Effector CD8-positive, alpha-beta T cell (primary cell): ENCODE results near the gene ARF1.
"Not testable (repeated sequence)": the region's sequence is repeated elsewhere in the genome, so short reads cannot be mapped to it uniquely, and the experiment has no call there.

Source experiments
- DNase-seq: peaks from one replicate; lab custom pipeline; 2025; lab: John Stamatoyannopoulos, UW

ARF1 gene

DNA sequence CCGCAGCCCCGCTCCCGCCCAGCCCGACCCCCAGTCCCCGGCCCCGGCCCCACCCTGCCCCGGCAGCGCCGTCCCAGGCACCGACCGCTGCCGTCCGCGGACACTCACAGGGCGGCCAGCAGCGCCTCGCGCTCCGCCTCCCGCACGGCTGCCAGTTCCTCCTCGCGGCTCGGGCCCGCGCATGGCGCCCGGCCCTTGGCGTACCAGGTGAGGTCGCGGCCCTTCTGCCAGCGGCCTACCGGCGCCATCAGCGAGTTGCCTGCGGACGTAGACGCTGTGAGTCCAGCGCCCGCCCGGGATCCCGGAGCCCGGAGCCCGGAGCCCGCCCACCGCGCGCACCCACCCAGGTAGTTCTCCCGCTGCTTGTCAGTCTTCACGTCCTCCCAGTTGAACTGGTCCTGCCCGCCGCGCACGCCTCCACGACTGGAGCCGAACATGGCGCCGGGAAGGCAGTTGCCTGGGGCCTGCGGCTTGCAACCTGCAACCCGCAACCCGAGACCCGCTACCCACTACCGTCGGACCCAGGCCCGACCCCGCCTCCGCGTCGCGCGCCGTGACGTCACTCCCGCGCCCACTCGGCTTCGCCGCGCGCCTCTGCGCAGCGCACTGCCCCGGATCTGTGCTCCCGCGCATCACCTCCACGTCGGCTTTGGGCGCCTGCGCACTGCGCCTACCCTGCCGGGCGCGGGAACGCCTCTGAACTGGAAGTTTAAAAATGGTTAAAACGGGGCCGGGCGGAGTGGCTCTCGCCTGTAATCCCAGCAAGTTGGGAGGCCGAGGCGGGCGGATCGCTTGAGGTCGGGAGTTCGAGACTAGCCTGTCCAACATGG is 20.5 kb downstream of the ARF1 start, which contains the start of gene C1orf35:
TSS of gene C1orf35 (minus strand) at position 535 of the 830 bp plus-strand sequence. CDS start at position 437, 98 bp downstream.
- peak; percentile 92 for DNase-seq

DNA sequence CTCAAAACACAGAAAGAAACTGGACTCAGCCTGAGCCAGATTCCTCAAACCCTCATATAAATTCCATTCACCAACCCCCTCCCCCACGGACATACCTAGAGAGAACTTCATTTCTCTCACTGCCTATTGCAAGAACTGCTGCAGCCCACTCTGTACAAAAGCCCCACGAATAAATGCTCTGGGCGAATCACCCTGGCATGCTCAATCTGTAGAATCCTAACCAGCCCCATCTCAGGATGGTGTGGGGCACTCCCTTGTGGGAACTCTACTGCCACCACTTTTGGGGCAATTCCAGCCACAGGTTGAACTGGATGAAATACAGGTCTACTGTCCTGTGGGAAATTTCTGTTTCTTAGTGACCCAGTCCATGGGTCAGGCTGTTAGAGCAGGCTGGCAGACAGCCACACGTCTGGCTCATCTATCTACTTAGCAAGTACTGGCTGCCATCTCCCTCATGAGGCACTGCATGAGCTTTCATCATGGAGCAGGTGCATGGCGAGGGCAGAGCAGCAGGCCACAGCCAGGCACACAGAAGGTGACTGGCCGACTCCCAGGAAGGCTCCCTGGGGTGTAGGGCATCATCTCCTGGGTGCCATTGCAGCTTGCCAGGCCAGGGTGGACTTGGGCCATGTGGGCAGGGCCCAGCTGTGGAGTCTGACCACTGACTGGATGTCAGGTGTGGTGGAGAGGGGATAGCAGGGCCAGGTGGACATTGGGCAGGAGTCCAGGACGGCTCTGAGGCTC is 22.2 kb downstream of the ARF1 start:
- DNase-seq: no peak

DNA sequence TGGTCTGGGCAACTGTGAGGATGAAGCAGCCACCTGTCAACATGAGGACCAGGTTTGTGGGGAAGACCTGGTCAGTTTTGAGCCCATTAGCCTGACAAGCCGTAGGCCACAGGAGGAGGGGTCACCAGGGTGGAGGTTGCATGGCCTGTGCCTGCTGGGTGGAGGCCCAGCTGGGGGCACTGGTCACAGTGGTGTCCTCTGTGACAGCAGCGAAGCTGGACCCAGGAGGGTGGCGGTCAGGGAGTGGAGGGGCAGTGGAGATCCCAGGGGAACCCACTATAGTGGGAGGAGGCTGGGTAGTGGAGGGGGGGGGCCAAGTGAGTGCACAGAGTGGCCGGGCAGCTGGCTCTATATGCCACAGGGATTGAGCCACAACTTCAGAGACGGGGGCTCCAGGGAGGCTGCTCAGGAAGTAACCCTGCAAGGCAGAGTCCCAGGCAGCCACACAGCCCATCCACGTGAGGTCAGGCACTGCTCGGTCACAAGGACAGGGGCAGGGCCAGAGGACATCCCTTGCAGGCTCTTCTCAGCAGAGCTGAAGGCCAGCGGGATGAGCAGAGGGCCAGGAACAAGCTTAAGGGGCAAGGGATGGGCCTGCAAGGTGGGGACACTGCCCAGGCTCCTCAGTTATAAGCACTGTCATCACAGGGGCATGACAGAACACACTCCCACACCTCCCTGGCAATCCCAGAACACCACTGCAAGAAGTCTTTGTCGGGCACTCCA is 22.9 kb downstream of the ARF1 start:
- no peak for DNase-seq

DNA sequence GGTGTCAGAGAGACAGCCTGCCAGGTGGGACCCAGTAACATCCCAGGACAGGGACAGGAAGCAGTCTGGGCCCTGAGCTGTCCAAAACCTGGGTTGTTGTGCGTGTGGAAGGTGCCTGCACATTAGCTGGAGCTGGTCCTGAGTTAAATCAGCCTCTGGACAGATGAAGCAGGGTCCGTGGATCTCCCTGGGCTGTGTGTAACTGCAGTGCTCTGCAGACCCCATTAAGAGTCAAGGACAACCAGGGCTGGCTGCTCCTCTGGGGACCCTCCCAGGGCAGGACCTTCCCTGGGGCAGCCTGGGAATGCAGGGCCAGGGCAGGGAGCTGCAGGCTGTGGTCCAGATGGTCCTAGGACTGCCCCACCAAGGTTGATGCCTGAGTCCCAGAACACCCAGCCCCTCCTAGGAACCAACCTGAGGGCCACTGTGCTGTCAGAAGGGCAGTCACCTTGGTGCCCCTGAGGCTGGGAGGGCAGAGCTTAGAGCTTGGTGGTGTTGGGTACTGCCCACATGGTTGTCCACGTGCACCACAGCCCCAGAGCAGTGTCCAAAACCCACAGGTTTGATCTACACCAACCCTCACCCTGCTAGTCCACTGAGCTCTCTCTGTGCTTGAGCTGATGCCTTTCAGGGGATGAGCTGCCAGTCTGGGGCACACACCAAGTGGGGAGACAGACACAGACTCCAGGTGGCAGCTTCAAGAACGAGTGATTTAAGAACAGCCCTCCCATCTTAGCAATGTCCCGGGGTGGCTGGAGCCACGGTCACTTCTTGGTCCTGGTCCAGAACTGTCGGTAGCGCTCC is 23.7 kb downstream of the ARF1 start:
- no peak for DNase-seq

DNA sequence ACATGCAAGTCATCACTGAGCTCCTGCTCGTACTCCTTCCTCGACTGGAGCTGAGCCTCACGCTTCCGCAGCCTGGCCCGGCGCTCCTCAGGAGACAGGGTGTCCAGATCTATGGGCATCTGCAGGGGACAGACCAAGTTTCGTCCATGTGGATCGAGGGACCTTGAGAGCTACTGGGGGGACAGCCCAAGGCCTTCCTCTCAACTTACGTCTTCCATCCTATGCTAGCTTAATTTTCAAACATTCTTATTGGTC is 24.2 kb downstream of the ARF1 start:
- no peak for DNase-seq

DNA sequence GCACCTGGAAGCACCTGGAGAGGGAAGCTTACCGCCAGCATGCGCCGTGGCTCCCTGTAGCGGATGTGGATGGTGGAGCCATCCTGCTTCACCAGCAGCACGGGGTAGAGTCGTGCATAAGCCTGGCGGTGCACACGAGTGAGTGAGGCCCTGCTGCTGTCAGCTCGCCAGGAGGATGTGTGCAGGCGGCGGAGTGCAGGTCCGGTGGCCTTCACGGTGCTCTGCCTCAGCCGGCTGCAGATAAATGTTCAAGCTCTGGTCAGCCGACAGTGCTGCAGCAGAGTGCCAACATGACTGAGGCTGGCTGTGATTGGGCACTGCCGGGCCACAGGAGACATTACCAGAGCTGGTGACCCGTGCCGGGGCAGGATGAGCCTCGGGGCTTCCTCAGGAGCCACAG is 25.1 kb downstream of the ARF1 start:
- no peak for DNase-seq

DNA sequence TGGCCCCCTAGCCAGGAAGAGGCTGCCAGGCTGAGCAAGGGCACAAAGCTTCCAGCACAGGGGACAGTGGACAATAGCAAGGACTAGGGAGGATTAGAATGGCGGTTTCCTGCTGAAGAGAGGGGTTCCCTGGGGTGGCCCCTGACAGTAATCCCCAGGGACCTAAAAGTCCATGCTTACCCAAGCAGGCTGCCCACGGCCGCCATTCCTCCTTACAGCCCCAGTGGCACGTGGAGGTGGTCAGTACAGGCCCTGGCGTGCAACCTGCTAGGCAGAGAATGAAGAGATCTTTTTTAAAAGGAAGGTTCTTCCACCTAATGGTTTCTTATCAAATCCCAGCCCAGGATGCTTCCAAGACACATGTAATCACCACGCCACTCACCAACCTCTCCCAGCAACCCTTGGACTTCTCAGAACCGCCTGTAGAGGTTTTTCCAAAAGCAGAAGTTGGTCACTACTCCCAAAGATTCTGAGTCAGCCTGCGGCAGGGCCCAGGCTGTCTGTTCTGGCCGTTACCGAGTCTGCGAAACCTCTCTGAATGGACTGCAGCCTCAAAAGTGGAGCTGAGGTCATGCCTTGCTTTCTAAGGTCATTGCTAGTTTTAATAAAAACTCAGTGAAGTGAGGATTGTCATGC is 25.7 kb downstream of the ARF1 start:
- no peak for DNase-seq

DNA sequence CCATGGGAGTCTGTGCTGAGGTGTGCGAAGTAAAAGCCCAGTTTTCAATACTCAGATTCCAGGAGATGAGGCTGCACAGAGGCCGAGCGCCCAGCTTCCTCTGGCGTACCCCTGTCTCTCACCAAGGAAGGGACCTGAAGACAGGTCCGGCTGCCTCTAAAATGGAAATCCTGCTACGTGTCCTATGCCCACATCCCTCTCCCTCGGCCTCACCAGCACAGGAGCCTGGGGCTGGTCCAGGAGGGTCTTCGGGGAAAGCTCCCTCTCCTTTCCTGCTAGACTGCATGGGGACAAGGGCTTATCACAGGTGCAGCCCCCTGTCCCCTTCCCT is 26.2 kb downstream of the ARF1 start:
- DNase-seq: no peak

DNA sequence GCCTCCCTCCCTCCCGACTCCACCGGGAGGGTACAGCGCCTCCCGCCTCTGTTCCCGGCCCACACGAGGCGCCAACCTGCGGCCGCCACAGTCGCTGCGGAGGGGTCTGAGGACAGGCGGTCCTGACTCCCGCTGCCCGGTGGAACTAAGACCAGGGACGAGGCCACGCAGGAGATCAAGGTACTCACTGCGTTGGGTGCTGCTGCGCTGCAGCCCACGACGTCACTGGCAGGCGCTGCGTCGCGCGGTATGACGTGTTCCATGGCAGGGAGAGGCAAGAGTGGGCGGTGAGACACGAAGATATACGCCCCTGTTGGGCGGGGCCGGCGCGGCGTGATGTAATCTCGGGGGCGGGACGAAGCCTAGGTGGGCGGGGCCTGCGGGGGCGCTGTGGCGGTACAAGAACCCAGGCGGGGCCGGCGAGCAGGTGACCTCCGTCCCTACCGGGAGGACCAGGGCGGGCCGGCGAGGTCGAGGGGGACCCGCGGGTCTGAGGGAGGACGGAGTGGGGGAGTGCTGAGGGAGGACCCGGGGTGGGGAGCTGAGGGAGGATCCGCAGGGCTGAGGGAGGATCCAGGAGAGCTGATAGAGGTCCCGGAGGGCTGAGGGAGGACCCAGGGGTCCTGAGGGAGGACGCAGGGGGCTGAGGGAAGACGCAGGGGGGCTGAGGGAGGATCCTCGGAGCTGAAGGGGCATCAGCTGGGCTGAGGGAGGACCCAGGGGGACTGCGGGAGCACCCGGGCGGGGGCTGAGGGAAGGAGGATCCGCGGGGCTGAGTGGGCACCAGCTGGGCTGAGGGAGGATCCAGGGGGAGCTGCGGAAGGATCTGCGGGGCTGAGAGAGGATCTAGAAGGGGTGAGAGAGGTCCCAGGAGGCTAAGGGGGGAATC is 26.8 kb downstream of the ARF1 start, which contains the start of gene MRPL55:
TSS of gene MRPL55 (minus strand) at position 227 of the 889 bp plus-strand sequence. CDS start 1,039 bp downstream, outside the sequence.
- peak; percentile 98 for DNase-seq

DNA sequence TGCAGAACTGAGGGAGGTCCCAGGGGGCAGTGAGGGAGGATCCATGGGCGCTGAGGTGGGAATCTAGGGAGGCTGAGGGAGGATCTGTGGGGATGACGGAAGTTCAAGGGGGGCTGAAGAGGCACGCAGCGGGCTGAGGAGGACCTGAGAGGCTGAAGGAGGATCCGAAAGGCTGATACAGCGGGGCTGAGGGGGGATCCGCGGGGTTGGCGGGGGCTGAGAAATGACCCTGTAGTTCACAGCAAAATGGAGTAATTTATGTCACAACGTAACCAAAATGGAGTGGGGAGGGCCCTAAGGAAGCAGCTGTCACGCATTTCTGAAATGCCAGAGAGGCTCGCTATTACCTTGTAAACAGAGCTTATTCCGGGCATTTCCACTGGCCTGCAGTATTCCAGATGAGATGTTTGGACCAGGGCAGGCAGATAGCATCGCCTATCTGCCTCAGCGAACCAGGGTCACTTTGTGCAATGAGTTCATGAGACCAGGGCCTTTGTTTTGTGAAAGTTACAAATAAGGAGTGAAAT is 27.5 kb downstream of the ARF1 start:
- DNase-seq: no peak

DNA sequence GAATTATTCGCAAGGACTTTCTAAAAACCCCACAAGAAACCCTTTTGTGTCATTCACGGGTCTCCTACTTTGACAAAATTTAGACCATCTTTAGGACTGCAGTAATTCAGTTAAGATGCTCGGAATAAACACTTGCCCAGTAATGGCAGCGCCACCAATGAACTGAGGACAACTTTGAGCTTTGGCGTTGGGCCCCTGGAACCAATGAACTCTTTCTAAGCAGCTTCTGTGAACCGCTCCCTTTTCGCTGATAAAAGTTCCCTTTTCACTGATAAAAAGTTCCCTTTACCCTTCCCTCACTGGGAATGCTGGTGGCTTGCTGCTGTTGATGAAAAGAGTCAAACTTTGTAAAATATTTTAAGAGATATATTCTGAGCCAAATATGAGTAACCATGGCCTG is 28.0 kb downstream of the ARF1 start:
- no peak for DNase-seq

DNA sequence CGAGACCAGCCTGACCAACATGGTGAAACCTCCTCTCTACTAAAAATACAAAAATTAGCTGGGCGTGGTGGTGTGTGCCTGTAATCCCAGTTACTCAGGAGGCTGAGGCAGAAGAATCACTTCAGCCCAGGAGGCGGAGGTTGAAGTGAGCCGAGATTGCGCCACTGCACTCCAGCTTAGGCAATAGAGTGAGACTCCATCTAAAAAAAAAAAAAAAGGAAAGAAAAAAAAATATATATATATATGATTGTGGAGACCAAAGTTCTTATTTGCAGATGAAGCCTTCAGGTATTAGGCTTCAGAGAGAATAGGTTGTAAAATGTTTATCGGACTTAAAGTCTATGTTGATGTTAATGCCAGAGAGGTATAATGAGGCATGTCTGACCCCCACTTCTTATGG is 28.8 kb downstream of the ARF1 start:
- DNase-seq: not testable (repeated sequence)

DNA sequence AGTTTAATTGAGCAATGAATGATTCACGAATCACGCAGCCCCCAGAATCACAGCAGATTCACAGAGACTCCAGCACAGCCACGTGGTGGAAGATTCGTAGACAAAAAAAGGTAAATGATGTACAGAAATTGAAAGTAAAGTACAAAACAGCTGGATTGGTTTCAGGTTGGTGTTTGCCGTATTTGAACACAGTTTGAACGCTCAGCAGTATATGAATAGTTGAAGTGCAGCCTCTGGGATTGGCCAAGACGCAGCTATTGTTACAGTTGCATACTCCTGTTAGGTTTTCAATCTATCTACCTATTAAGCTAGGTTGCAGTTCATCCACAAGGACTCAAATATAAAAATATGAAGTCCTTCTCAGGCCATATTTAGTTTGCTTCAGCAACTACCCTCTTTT is 29.7 kb downstream of the ARF1 start:
- DNase-seq: no peak

DNA sequence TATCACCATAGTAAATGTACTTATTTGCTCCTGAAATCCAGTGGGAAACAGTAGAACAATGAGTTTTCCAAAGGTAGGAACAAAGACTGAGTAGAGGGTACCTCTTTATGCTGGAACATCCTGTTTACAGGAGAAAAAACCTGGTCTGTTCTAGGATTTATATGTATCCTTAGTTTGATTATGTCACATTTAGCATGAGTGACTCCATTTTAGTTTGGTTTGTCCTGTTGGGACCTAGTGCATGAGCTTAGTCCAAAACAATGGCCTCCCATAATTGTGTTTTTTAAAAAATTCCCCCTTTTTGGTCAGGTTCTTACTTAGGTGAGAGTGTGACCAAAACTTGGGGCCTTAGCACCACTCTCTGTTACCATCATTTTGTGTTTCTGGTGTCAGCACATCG is 30.1 kb downstream of the ARF1 start:
- no peak for DNase-seq

DNA sequence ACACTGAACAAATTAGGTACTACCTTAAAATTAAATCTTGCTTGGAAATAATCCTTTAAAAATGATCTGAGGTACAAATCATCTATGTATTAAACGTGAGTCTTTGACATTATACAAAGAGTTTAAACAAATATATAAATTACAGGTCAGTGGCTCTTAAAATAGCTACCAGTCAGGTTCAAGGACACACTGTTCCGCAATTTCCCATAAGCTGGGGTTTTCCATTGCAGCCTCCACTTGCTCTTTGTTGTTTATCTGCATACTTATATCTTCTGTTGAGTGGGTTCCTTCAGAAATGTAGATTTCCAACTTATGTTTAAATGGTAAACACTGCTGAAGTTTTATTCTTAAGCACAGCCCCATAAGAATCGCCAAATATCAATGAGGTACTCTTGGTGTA is 32.3 kb downstream of the ARF1 start:
- DNase-seq: no peak

DNA sequence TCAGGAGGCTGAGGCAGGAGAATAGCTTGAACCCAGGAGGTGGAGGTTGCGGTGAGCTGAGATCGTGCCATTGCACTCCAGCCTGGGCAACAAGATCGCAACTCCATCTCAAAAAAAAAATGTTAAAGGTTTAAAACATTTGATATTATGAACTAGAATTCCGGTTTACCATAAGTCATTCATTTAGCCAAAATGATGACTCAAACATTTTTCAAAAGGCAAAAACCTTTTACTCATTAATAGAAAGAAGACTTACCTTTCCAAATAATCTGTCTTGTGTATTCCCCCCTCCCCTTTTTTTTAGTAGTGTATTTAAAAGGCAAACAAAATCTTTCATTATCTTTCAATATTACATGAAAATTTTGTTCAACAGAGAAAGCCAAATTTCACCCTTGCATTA is 34.8 kb downstream of the ARF1 start:
- DNase-seq: no peak

DNA sequence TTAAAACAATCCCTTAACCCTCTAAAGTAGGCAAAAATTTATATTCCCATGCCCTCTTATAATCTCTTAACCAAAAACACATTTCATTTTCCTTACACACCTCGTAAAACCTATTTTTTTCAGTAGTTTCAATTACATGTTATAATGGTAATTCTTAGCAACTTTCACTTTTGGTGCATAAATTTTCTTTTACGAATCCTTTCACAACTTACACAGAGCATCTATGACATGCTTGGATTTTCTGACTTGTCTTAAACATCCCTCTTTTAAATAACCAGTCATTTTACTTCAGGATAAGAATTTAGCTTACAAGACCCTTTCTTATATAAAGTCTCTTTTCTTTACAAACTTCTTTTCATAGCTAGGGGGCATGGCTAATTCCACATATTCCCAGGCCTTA is 35.5 kb downstream of the ARF1 start:
- no peak for DNase-seq

DNA sequence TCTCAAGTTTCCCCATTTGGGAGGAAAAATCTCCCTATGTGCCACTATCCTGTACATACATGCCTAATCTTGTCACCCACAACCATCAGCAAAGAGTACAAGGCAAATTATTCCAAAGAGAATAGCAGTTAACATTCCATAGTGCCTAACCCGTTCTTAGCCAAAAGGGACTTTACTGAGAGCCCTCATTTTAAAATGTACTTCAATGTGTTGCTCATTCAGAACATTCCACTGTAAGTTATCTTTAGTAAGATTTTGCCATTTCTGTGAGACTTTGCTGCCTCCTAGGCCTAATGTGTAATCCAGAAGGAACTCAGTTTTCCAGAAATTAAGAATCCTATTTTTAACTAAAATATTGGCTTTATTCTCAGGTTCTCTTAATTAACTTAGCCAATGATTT is 37.8 kb downstream of the ARF1 start:
- no peak for DNase-seq

DNA sequence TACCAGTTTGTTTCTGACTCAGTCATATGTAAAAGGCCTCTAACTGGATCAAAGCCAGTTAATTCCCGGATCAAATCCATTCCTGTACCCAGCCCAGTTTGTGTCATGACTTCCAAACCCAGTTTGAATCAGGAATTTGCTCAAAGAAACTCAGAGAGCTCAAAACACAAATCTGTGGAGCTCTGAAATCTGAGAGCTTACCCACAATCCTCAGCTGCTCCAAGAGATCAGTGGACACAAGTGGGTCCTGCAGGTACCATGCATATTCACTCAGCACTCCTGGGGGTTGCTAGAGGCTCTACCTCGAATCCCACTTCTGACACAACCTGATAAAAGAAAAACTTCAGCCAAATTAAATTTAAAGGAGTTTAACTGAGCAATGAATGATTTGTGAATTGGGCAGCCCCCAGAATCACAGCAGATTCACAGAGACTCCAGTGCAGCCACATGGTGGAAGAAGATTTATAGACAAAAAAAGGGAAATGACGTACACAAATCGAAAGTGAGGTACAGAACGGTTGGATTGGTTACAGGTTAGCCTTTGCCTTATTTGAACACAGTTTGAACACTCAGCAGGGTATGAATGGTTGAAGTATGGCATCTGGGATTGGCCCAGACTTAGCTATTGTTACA is 38.5 kb downstream of the ARF1 start:
- no peak for DNase-seq

DNA sequence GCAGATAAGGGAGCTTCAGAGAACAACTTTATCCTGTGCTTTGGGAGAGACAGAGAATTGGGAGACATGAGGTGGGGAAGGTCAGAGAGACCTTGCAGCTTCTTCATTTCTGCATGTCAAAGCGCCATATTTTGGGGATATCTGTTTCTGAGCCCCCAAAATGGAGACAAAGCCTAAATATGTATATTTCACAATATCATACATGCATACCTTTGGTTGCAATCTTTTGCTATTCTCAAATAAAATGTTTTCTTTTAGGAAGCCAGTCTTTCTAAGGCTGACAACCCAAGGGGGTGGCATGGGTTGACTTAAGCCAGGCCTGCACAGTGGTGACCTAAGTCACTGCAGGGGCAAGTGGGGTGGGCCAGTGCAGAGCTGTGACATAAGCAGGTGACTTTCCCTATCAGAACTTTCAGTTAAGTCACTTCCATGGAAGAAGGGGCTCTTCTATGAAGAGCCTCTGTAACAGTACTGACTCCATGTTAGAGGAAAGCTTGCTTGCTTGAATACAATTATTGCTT is 40.5 kb downstream of the ARF1 start:
- DNase-seq: no peak
